Fibroblast of skin of left biceps (primary cell): Measurements from ENCODE around the gene GGT6.
"Not testable (repeated sequence)": the region's sequence is repeated elsewhere in the genome, so short reads cannot be mapped to it uniquely, and the experiment has no call there.

ENCODE experiments used
- DNase-seq, 2 experiments: peaks; one replicate each; pipeline ENCODE4 v3.0.0-alpha.2; 2013; ENCODE audit warnings: low read depth in 2 of 2

The GGT6 gene

GRCh38 chr17:4591529-4591928, 31.2 kb upstream of the GGT6 start:
- DNase-seq = no peak

GRCh38 chr17:4590981-4591453, 30.6 kb upstream of the GGT6 start:
- DNase-seq = no peak

GRCh38 chr17:4590042-4590441, 29.7 kb upstream of the GGT6 start:
- not testable (repeated sequence) for DNase-seq

- DNase-seq = no peak
Observed at GRCh38 chr17:4588898-4589625, 28.7 kb upstream of the GGT6 start.

DNA sequence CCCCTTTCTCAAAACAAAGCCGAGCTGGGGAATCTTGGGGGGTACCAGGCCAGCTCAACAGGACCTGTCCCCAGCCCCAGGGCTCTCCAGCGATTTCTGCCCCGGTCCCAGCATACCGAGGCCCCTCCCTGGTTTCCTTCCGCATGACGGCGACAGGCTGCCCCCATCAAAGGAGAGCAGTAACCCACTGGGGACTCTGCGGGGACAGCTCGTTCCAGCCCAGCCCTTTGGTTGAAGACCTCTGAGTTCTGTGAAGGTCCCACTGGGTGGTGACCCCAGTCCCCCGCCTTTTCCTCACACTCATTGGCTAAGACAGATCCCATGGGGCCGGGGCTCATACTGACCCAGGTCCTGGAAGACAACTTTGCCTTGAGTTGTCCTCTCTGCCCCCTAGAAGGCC, 28.0 kb upstream of the GGT6 start:
- DNase-seq = no peak

GRCh38 chr17:4587803-4588202, 27.4 kb upstream of the GGT6 start:
- no peak for DNase-seq

- DNase-seq = no peak
Observed at GRCh38 chr17:4587195-4587594, 26.8 kb upstream of the GGT6 start.

DNA sequence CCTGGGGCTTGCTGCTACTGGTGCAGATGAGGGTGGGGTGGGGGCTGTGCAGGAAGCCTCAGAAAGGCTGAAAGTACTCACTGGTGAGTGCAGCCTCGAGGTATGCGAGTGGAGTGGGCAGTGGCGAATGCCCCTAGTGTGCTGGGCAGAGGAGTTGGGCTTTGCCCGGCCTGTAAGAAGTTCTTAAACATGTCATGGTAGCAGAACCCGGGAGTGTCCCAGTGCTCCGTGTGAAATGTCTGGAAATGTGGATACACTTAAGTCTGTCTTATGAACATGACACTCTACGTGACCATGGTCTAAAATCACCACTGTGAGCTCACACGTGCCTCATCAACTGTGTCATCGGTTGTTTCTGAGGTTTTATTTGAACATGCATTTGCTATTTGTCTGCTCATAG, 25.7 kb upstream of the GGT6 start:
- no peak for DNase-seq

GRCh38 chr17:4585638-4585994, 25.2 kb upstream of the GGT6 start:
- DNase-seq = no peak

GRCh38 chr17:4584917-4585637, 24.7 kb upstream of the GGT6 start:
- DNase-seq = no peak

DNA sequence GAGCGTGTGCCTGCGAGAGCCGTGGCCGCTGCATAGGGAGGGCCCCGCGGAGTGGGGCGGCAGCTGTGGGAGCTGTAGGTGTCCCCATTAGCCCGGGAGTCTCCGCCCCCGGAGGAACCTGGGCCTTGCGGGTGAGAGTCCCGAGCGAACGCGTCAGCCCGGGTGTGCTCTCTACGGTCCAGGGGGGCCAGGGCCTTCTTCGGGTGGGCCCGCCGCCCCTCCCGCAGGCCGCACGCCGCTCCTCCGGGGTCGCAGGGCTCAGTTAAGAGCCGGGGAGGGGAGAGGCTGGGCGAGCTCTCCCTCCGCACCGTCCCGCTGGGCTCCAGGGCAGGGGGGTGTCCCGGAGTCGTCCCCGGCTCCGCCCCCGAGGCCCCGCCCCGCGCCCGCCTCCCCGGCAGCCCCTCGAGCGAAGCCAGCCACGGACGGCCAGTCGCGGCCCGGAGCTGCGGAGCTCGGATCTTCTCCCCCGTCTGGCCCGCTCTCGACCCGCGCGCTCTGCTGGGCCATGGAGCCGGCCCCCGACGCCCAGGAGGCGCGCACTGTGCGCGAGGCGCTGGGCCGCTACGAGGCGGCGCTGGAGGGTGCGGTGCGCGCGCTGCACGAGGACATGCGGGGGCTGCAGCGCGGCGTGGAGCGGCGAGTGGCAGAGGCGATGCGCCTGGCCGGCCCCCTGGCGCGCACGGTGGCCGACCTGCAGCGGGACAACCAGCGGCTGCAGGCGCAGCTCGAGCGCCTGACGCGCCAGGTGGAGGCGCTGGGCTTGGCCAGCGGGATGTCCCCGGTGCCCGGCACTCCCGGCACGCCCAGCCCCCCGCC, 23.9 kb upstream of the GGT6 start, which contains the start of gene SMTNL2:
SMTNL2 (plus strand) TSS at position 429 of the 816 bp plus-strand sequence; CDS start at position 506, 77 bp downstream.
- DNase-seq = no peak

DNA sequence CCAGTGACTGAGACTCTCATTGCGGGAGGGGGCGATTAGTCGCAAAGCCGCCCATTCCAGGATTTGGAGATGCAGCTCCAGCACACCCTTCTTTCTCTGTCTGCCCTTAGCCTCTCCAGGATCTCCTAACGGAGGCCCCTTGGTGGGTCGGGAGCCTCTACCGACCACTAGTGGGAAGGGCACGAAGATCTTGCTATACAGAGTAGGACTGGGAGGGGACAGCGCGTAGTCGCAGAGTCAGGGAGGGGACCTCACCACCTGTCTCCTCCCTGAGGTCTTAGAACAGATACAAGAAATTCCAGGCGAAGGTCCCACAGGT, 23.4 kb upstream of the GGT6 start:
- DNase-seq = no peak

GRCh38 chr17:4583206-4583605, 22.8 kb upstream of the GGT6 start:
- DNase-seq = no peak

DNA sequence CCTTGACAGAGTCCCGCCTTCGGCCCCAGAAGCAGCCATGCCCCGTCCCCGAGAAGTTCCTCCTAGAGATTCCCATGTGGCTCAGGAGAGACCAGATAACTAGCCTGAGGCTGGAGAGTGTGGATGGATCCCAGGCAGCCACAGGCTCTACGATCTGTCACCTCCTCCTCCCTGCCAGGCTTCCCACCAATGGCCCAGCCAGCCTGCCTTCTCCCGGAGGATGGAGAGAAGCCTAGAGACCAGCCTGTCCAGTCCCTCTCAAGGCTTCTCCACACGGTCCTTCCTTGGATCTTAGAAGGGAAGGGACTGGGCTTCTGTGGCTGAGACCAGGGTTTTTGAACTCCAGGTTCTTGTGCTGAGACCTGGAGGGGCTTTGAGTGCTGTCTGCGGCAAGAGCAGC, 22.3 kb upstream of the GGT6 start:
- DNase-seq = no peak

- no peak for DNase-seq
Observed at GRCh38 chr17:4582101-4582501, 21.7 kb upstream of the GGT6 start.

- DNase-seq = no peak
Observed at GRCh38 chr17:4580291-4580690, 19.9 kb upstream of the GGT6 start.

DNA sequence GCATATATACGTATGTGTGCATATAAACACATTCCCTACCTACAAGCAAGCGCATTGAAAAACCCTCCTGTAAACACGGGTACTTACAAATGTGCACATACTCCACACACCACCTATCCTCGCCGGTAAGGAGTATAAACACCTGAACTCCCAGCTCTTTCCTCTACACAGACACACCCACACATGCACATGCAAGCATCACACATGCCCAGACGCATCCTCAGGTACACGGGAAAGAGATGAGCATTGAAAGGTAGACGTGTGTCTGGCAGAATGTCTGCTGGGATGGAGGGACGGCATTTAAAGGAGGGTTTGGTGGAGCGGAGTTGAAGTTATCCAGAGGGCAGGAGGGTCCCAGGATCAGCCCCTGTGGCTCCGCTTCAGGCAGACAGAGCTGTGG, 19.3 kb upstream of the GGT6 start:
- no peak for DNase-seq

DNA sequence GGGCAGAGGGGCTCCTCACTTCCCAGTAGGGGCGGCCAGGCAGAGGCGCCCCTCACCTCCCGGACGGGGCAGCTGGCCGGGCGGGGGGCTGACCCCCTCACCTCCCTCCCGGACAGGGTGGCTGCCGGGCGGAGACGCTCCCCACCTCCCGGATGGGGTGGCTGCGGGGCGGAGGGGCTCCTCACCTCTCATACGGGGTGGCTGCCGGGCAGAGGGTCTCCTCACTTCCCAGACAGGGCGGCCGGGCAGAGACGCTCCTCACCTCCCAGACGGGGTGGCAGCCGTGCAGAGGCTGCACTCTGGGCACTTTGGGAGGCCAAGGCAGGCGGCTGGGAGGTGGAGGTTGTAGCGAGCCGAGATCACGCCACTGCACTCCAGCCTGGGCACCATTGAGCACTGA, 18.0 kb upstream of the GGT6 start:
- DNase-seq = not testable (repeated sequence)

DNA sequence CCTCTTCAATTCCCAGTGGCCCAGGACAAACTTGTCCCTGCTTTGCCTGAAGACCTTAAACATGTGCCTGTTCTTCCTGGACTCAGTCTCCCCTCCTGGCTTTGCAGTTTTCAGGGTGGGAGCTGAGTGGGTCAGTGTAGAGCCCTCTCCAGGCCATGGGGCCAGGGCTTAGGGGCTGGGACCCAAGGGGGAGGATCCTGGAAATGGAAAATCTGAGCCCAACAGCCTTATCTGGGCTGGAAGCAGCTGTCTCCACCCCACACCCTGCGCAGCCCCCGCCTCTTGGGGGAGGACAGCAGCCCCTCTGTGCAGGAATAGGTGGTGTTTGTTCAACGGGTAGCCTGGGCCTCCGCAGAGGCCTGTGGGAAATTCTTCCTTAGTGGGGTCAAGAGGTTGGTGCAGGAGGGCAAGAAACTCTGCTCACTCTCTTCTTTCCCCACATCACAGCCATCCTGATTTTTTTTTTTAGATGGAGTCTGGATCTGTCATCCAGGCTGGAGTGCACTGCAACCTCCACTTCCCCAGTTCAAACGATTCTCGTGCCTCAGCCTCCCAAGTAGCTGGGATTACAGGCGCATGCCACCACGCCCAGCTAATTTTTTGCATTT, 17.1 kb upstream of the GGT6 start:
- no peak for DNase-seq

- DNase-seq = no peak
Observed at GRCh38 chr17:4576729-4577322, 16.4 kb upstream of the GGT6 start.

- no peak for DNase-seq
Observed at GRCh38 chr17:4576161-4576558, 15.8 kb upstream of the GGT6 start.
